HepG2 (cell line): ENCODE data around the gene CHCHD6. TPM values are rescaled to one million over a fixed set of nuclear protein-coding genes. Genes with fewer than 3 reads are reported as not detected.

Experiments
- ATAC-seq: fragments of 200-7000 bp; cut with Tn5 transposase; 3 replicates; pipeline ENCODE4 v1.9.1; 2020; ENCODE audit warnings: mild to moderate bottlenecking, moderate library complexity
- BruUV-seq: library from RNA; stranded (reverse); fragments of 400-500 nt; replicated peaks from 2 replicates; lab custom pipeline; 2021; lab: Mats Ljungman, UMichigan
- CTCF ChIA-PET: fragments of 300-600 bp; formaldehyde crosslinking; extraction: SDS; loops from one replicate; lab custom pipeline; 2021; ENCODE audit warnings: low total read pairs, inconsistent platforms, low intra/inter-chr PET ratio; lab: Yijun Ruan, JAX
- POLR2A ChIA-PET: fragments of 350-600 bp; sonication (Branson Sonifier 250); formaldehyde crosslinking; loops from one replicate; lab custom pipeline; 2020; ENCODE audit warnings: antibody characterized with exemption, inconsistent platforms; lab: Yijun Ruan, JAX
- DNase-seq: peaks from one replicate; pipeline ENCODE4 v3.0.0-alpha.2; 2015; ENCODE audit warnings: low spot score
- FAIRE-seq: peaks from 3 replicates; lab custom pipeline; 2011; peaks lifted over from hg19 to GRCh38; lab: Jason Lieb, UNC
- H2AFZ ChIP-seq: one replicate; pipeline ENCODE4 v1.6.1; 2011; ENCODE audit warnings: low read length, inconsistent platforms
- H3K27ac ChIP-seq: fragments of 300-600 bp; 3 replicates; pipeline ENCODE4 v1.8.0; 2011; ENCODE audit warnings: mixed run types, mild to moderate bottlenecking, mixed read lengths, low read length, inconsistent platforms; ENCODE audit not compliant: insufficient read depth; ENCODE audit errors: extremely low read length
- H3K27me3 ChIP-seq, 2 experiments: fragments of 200-600 bp in 1 of 2; 2 replicates in 1 of 2; 3 replicates in 1 of 2; pipeline versions ENCODE4 v1.6.0 to v1.8.0; 2011; ENCODE audit warnings: low read length in 2 of 2, mild to moderate bottlenecking in 2 of 2, moderate library complexity in 2 of 2, inconsistent platforms in 1 of 2; ENCODE audit not compliant: insufficient read depth in 2 of 2, control insufficient read depth in 1 of 2
- H3K36me3 ChIP-seq, 2 experiments: fragments of 200-600 bp in 1 of 2; replicated peaks in 1 of 2; 2 replicates in 1 of 2; 3 replicates in 1 of 2; pipeline versions ENCODE4 v1.5.1 to v1.8.0; 2011; ENCODE audit warnings: low read length in 2 of 2, inconsistent platforms in 1 of 2; ENCODE audit not compliant: insufficient read depth in 2 of 2, control insufficient read depth in 1 of 2
- H3K4me1 ChIP-seq: 2 replicates; pipeline ENCODE4 v1.5.1; 2012; ENCODE audit warnings: low read length, inconsistent platforms; ENCODE audit not compliant: insufficient read depth
- H3K4me2 ChIP-seq: 2 replicates; pipeline ENCODE4 v1.6.0; 2011; ENCODE audit warnings: low read depth, low read length, inconsistent platforms
- H3K4me3 ChIP-seq, 3 experiments: fragments of 200-600 bp in 1 of 3; sonication (generic), shearing (Covaris generic) in 1 of 3; replicated peaks in 1 of 3; 2 replicates each; pipeline ENCODE4 v1.5.1; 2011 to 2016; ENCODE audit warnings: low read length in 3 of 3, inconsistent platforms in 2 of 3, low read depth in 2 of 3, mild to moderate bottlenecking in 2 of 3, control low read depth in 1 of 3, mixed read lengths in 1 of 3; ENCODE audit not compliant: insufficient read depth in 1 of 3
- H3K79me2 ChIP-seq: one replicate; pipeline ENCODE4 v1.6.1; 2011; ENCODE audit warnings: low read length, inconsistent platforms; ENCODE audit not compliant: insufficient read depth
- H3K9ac ChIP-seq: 2 replicates; pipeline ENCODE4 v1.6.0; 2011; ENCODE audit warnings: mild to moderate bottlenecking, low read depth, low read length, inconsistent platforms; ENCODE audit not compliant: insufficient read depth
- H3K9me3 ChIP-seq: 2 replicates; pipeline ENCODE4 v1.5.1; 2012; ENCODE audit warnings: mild to moderate bottlenecking, low read length
- H4K20me1 ChIP-seq: 2 replicates; pipeline ENCODE4 v1.6.0; 2011; ENCODE audit warnings: inconsistent platforms, mild to moderate bottlenecking, low read length, moderate library complexity; ENCODE audit not compliant: insufficient read depth
- CREB1 ChIP-seq, 2 experiments: fragments of 450-650 bp in 1 of 2; IDR thresholded peaks; 2 replicates each; pipeline ENCODE4 v1.6.1; 2016 to 2017; ENCODE audit warnings: control low read depth in 1 of 2, mild to moderate bottlenecking in 1 of 2, missing compliant biosample characterization in 1 of 2, missing genetic modification characterization in 1 of 2
- ELF4 ChIP-seq: sonication (generic); formaldehyde crosslinking; IDR thresholded peaks from 2 replicates; pipeline ENCODE4 v1.5.0; 2020; ENCODE audit warnings: missing genetic modification reagents, mild to moderate bottlenecking, moderate library complexity, borderline replicate concordance
- HOXA5 ChIP-seq: sonication (generic); formaldehyde crosslinking; IDR thresholded peaks from 2 replicates; pipeline ENCODE4 v1.4.0; 2020; ENCODE audit warnings: missing genetic modification reagents
- KDM4B ChIP-seq: sonication (generic); formaldehyde crosslinking; IDR thresholded peaks from 2 replicates; pipeline ENCODE4 v1.4.0; 2020; ENCODE audit warnings: missing genetic modification reagents
- MBNL3 ChIP-seq: fragments of 250-450 bp; sonication (Bioruptor Pico); conservative IDR thresholded peaks from 2 replicates; pipeline ENCODE4 v1.8.0; 2022; ENCODE audit warnings: mild to moderate bottlenecking, inconsistent platforms
- MTA3 ChIP-seq: sonication (generic); formaldehyde crosslinking; IDR thresholded peaks from 2 replicates; pipeline ENCODE4 v1.4.0; 2020; ENCODE audit warnings: missing genetic modification reagents
- NAIF1 ChIP-seq: sonication (generic); formaldehyde crosslinking; IDR thresholded peaks from 2 replicates; pipeline ENCODE4 v1.5.0; 2020; ENCODE audit warnings: mild to moderate bottlenecking, missing genetic modification reagents, borderline replicate concordance
- NFE2L2 ChIP-seq: fragments of 150-350 bp; IDR thresholded peaks from 2 replicates; pipeline ENCODE4 v1.6.1; 2014; ENCODE audit warnings: low read length
- PRPF4 ChIP-seq: fragments of 200-400 bp; formaldehyde crosslinking; IDR thresholded peaks from 2 replicates; pipeline ENCODE4 v1.6.1; 2016; ENCODE audit warnings: low read length, low read depth; ENCODE audit not compliant: poor library complexity, severe bottlenecking
- RBM22 ChIP-seq: fragments of 200-400 bp; formaldehyde crosslinking; optimal IDR thresholded peaks from 2 replicates; pipeline ENCODE3; 2017; ENCODE audit warnings: mild to moderate bottlenecking, low read length, moderate library complexity
- ZBTB34 ChIP-seq: sonication (generic); formaldehyde crosslinking; IDR thresholded peaks from 2 replicates; pipeline ENCODE4 v1.8.0; 2022; ENCODE audit warnings: mild to moderate bottlenecking, missing genetic modification reagents
- ZNF333 ChIP-seq: sonication (generic); formaldehyde crosslinking; IDR thresholded peaks from 2 replicates; pipeline ENCODE4 v1.4.0; 2020; ENCODE audit warnings: mild to moderate bottlenecking, missing genetic modification reagents, borderline replicate concordance
- ZNF354B ChIP-seq: sonication (generic); formaldehyde crosslinking; IDR thresholded peaks from 2 replicates; pipeline ENCODE4 v1.8.0; 2022; ENCODE audit warnings: mild to moderate bottlenecking, missing genetic modification reagents
- ZNF441 ChIP-seq: sonication (generic); formaldehyde crosslinking; IDR thresholded peaks from 2 replicates; pipeline ENCODE4 v1.7.0; 2021; ENCODE audit warnings: missing genetic modification reagents, borderline replicate concordance
- ZNF766 ChIP-seq: sonication (generic); formaldehyde crosslinking; IDR thresholded peaks from 2 replicates; pipeline ENCODE4 v1.5.0; 2020; ENCODE audit warnings: missing genetic modification reagents, borderline replicate concordance
- ZNF879 ChIP-seq: sonication (generic); formaldehyde crosslinking; IDR thresholded peaks from 2 replicates; pipeline ENCODE4 v1.8.1; 2023; ENCODE audit warnings: missing genetic modification reagents
- WGBS: methylation state at CpG from one replicate; pipeline ENCODE4 v1.1.6; 2017; ENCODE audit warnings: low lambda C conversion rate; 5-methylcytosine and 5-hydroxymethylcytosine counted together
- in situ Hi-C: cut with HindIII; loops from 2 replicates; pipeline ENCODE4 v1.10.0; 2017; ENCODE audit warnings: low pct_unique_long_range_greater_than_20kb; ENCODE audit not compliant: extremely low pct_ligation_motif_present
- intact Hi-C: fragments of 100-400 bp; cut with micrococcal nuclease; formaldehyde crosslinking; loops from one replicate; pipeline ENCODE4 v1.10.0; 2022; ENCODE audit not compliant: unreplicated experiment
- polyA plus RNA-seq, 8 experiments: library from polyadenylated mRNA; depleted of rRNA in 3 of 8; stranded (reverse) in 7 of 8; unstranded in 1 of 8; fragments of >200 nt; fragmentation: Illumina TruSeq in 4 of 8; extraction: Trizol in 4 of 8; gene quantifications; 2 replicates each; pipeline versions ENCODE4 v1.2.1 to v1.2.3, GENCODE V29; 2011 to 2016; ENCODE audit warnings: low read depth in 4 of 8, missing spikeins in 1 of 8, mixed read lengths in 1 of 8; ENCODE audit not compliant: insufficient read depth in 1 of 8
- total RNA-seq, 5 experiments: library from RNA; depleted of rRNA; stranded (reverse); fragments of >200 nt; fragmentation: Illumina TruSeq; extraction: Trizol; gene quantifications; 2 replicates each; pipeline ENCODE4 v1.2.3, GENCODE V29; 2016; ENCODE audit warnings: low read depth in 1 of 5
- TF ChIP-seq, protein P1 (sequence below): sonication (generic); formaldehyde crosslinking; conservative IDR thresholded peaks from 2 replicates; pipeline ENCODE4 v1.4.0; 2020; ENCODE audit warnings: missing genetic modification reagents
- TF ChIP-seq, protein P2 (sequence below): sonication (generic); formaldehyde crosslinking; IDR thresholded peaks from 2 replicates; pipeline ENCODE4 v1.5.0; 2020; ENCODE audit warnings: missing genetic modification reagents

Gene CHCHD6
- total and polyA plus RNA-seq, 2 of the 13 experiments (the other 11 are each of a cell fraction or from before 2014, with no cell fraction given): 20.3 to 20.8 TPM

DNA sequence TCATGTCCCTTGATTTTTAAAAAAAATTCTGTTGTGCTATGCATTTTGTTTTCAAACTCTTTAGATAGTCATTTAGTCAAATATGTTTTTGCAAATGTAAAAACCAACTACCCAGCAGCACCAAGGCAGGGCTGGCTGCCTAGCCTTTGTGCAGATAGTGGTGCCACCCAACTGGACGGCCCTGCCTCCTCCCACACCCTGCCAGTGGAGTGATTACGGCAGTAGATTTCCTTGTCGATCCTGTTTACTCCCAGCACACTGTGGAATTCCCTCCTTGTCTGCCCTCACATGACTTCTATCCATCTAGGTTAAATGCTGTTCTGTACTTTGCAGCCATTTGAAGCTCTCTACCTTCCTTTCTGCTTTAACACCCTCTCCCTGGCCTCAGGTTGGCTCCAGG lies 199.5 kb downstream of the CHCHD6 start:
- no peaks in the 10 kb centered on the region for H3K4me1 ChIP-seq
- intact Hi-C loops (no loop called here), in situ Hi-C loops (no loop called here)
- H3K27ac ChIP-seq: no peak overlapping the region
- no peaks in the 10 kb centered on the region for H3K27me3 ChIP-seq
- 83% methylated on average over 3 of the region's 3 CpGs for WGBS
- CTCF ChIA-PET: no interaction called here
- TF ChIP-seq ELF4 (CRISPR knock-in tag) (no peak), MBNL3 (no peak), NAIF1 (CRISPR knock-in tag) (no peak), ZNF354B (CRISPR knock-in tag) (no peak), ZNF333 (CRISPR knock-in tag) (no peak), MTA3 (CRISPR knock-in tag) (no peak), ZNF441 (CRISPR knock-in tag) (no peak), CREB1 (IDR thresholded peaks at IDR 0.05) (no peak), CREB1 (CRISPR knock-in tag; IDR thresholded peaks at IDR 0.05) (no peak), RBM22 (no peak), ZNF879 (no peak), KDM4B (CRISPR knock-in tag) (no peak), NFE2L2 (no peak), PRPF4 (no peak), ZNF766 (CRISPR knock-in tag) (no peak), HOXA5 (no peak), ZBTB34 (CRISPR knock-in tag) (no peak)
- TF ChIP-seq, protein P1, sequence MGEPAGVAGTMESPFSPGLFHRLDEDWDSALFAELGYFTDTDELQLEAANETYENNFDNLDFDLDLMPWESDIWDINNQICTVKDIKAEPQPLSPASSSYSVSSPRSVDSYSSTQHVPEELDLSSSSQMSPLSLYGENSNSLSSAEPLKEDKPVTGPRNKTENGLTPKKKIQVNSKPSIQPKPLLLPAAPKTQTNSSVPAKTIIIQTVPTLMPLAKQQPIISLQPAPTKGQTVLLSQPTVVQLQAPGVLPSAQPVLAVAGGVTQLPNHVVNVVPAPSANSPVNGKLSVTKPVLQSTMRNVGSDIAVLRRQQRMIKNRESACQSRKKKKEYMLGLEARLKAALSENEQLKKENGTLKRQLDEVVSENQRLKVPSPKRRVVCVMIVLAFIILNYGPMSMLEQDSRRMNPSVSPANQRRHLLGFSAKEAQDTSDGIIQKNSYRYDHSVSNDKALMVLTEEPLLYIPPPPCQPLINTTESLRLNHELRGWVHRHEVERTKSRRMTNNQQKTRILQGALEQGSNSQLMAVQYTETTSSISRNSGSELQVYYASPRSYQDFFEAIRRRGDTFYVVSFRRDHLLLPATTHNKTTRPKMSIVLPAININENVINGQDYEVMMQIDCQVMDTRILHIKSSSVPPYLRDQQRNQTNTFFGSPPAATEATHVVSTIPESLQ (CRISPR knock-in tag): no peak
- TF ChIP-seq, protein P2, sequence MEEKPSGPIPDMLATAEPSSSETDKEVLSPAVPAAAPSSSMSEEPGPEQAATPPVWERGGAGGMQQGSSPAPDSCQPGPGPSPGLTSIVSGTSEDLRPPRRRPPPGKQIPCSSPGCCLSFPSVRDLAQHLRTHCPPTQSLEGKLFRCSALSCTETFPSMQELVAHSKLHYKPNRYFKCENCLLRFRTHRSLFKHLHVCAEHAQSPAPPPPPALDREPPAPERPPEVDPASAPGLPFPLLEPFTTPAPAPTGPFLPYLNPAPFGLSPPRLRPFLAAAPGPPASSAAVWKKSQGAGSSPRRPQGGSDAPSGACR (CRISPR knock-in tag): no peak
- no peaks in the 10 kb centered on the region; a peak in 3 of 5 replicates for H3K36me3 ChIP-seq
- no peaks in the 10 kb centered on the region for H4K20me1 ChIP-seq
- H3K79me2 ChIP-seq: no peaks in the 10 kb centered on the region
- ATAC-seq: no peak
- no TSS peak for BruUV-seq
- H3K9me3 ChIP-seq: no peaks in the 10 kb centered on the region
- no peak overlapping the region for H3K4me2 ChIP-seq
- H3K4me3 ChIP-seq: no peak overlapping the region
- no peak for DNase-seq
- no peak overlapping the region for H2AFZ ChIP-seq
- POLR2A ChIA-PET: no interaction called here
- no peak overlapping the region for H3K9ac ChIP-seq
- FAIRE-seq: no peak
